HepG2 (cell line): ENCODE measurements around the gene IL17C.

ENCODE experiments used
- IKZF4 ChIP-seq: sonication (generic); formaldehyde crosslinking; IDR thresholded peaks from 2 replicates; pipeline ENCODE4 v1.5.1; 2020; ENCODE audit warnings: borderline replicate concordance, mild to moderate bottlenecking, low read depth, missing genetic modification reagents; ENCODE audit errors: not compliant biosample characterization
- POLR2A ChIP-seq, 2 experiments: IDR thresholded peaks; 2 replicates each; pipeline ENCODE4 v1.6.1; 2011; ENCODE audit warnings: low read depth in 2 of 2, low read length in 2 of 2, mild to moderate bottlenecking in 1 of 2, moderate library complexity in 1 of 2; ENCODE audit not compliant: insufficient read depth in 1 of 2
- RBM22 ChIP-seq: fragments of 200-400 bp; formaldehyde crosslinking; optimal IDR thresholded peaks from 2 replicates; pipeline ENCODE3; 2017; ENCODE audit warnings: mild to moderate bottlenecking, low read length, moderate library complexity
- RFX5 ChIP-seq: IDR thresholded peaks from 2 replicates; pipeline ENCODE4 v1.6.1; 2011; ENCODE audit warnings: low read depth, low read length, improper control_type of control experiment
- ZNF589 ChIP-seq: sonication (generic); formaldehyde crosslinking; conservative IDR thresholded peaks from 2 replicates; pipeline ENCODE4 v1.8.0; 2022; ENCODE audit warnings: mild to moderate bottlenecking, moderate library complexity, missing genetic modification reagents
- ZNF704 ChIP-seq: sonication (generic); formaldehyde crosslinking; IDR thresholded peaks from 2 replicates; pipeline ENCODE4 v1.8.1; 2023; ENCODE audit warnings: mild to moderate bottlenecking, inconsistent platforms, moderate library complexity, missing genetic modification reagents, borderline replicate concordance
- ZNF776 ChIP-seq: sonication (generic); formaldehyde crosslinking; IDR thresholded peaks from 2 replicates; pipeline ENCODE4 v1.4.0; 2020; ENCODE audit warnings: mild to moderate bottlenecking, missing genetic modification reagents

- no peak for TF ChIP-seq RFX5
- TF ChIP-seq IKZF4 (CRISPR knock-in tag) = no peak
- no peak for TF ChIP-seq RBM22
- no peak for TF ChIP-seq ZNF776
- TF ChIP-seq ZNF589 (CRISPR knock-in tag) = no peak
- no peak for TF ChIP-seq ZNF704 (CRISPR knock-in tag)
- no peak for TF ChIP-seq POLR2A (IDR thresholded peaks at IDR 0.05; ENCODE audit: insufficient read depth in 1 of 2, low read depth in 2 of 2, low read length in 2 of 2)
Observed at GRCh38 chr16:88588754-88589153, 49.6 kb upstream of the IL17C start.
